Esophagus squamous epithelium (tissue), 5 donors: ENCODE results near the gene PIGU. TPM values are rescaled to one million over a fixed set of nuclear protein-coding genes. Genes with fewer than 3 reads are reported as not detected.

Experiments
- DNase-seq: peaks from one replicate; lab custom pipeline; 2025; lab: John Stamatoyannopoulos, UW
- H3K27ac ChIP-seq, 4 donors: fragments of 200-600 bp; sonication (generic); one replicate each; pipeline ENCODE4 v1.5.1; 2016 to 2019; ENCODE audit warnings: mild to moderate bottlenecking in 1 of 4
- H3K27me3 ChIP-seq, 4 donors: fragments of 200-600 bp; sonication (generic); 1 replicate in 3 of 4; 2 replicates in 1 of 4; pipeline versions ENCODE4 v1.5.1 to v1.6.0; 2017 to 2021; ENCODE audit warnings: antibody characterized with exemption in 1 of 4
- H3K36me3 ChIP-seq, 3 donors: fragments of 200-600 bp; sonication (generic); one replicate each; pipeline ENCODE4 v1.5.1; 2016 to 2019
- H3K4me1 ChIP-seq, 3 donors: fragments of 200-600 bp; sonication (generic); one replicate each; pipeline ENCODE4 v1.5.1; 2017 to 2019
- H3K4me3 ChIP-seq, 4 donors: fragments of 200-600 bp; sonication (generic); 1 replicate in 3 of 4; 2 replicates in 1 of 4; pipeline ENCODE4 v1.5.1; 2016 to 2019; ENCODE audit warnings: mild to moderate bottlenecking in 2 of 4, moderate library complexity in 1 of 4
- H3K9me3 ChIP-seq, 3 donors: fragments of 200-600 bp; sonication (generic); one replicate each; pipeline ENCODE4 v1.5.1; 2016 to 2019
- CTCF ChIP-seq, 6 experiments: fragments of 450-650 bp in 4 of 6; fragments of 200-600 bp in 2 of 6; sonication (generic) in 2 of 6; IDR thresholded peaks; one replicate each; pipeline ENCODE4 v1.5.1; 2016 to 2019; ENCODE audit warnings: antibody characterized with exemption in 6 of 6, mild to moderate bottlenecking in 4 of 6, moderate library complexity in 4 of 6
- POLR2A ChIP-seq, 4 donors: fragments of 450-650 bp; IDR thresholded peaks; one replicate each; pipeline ENCODE4 v1.6.1; 2017; ENCODE audit warnings: antibody characterized with exemption in 4 of 4, mild to moderate bottlenecking in 4 of 4, moderate library complexity in 3 of 4
- WGBS, 2 donors: methylation state at CpG; one replicate each; pipeline ENCODE4 v1.1.5; 2018; 5-methylcytosine and 5-hydroxymethylcytosine counted together
- intact Hi-C: fragments of 100-400 bp; cut with DNase I; formaldehyde crosslinking; loops from one replicate; pipeline ENCODE4 v1.15.0; 2022
- total RNA-seq, 4 donors: library from RNA; depleted of rRNA; stranded (reverse); fragments of >200 nt; gene quantifications; one replicate each; pipeline ENCODE4 v1.1.0, GENCODE V29; 2016
- donor health status: DM: yes; HTN: yes; CAD: no.

The PIGU gene
- total RNA-seq, 4 donors from 2014 or later = 14.8 to 27.1 (median 17.6) TPM

GRCh38 chr20:34575271-34575670 is 101.6 kb downstream of the PIGU start:
- TF ChIP-seq CTCF (IDR thresholded peaks at IDR 0.05) = no peak
- TF ChIP-seq POLR2A (IDR thresholded peaks at IDR 0.05) = no peak
- WGBS, 2 donors = 89 to 100% methylated on average over 3 to 5 of the region's 5 CpGs
- H3K27me3 ChIP-seq = no peaks in the 10 kb centered on the region
- peaks cover 12 to 25% (median 20%) of the 10 kb centered on the region in 3 donors for H3K4me1 ChIP-seq
- no peak overlapping the region for H3K4me3 ChIP-seq
- DNase-seq = no peak
- intact Hi-C loops = loop anchor here (10.0 kb wide), 1 partner anchor 200 kb away; no protein-coding TSS in a partner anchor
- no peak overlapping the region for H3K27ac ChIP-seq
- H3K36me3 ChIP-seq = peaks cover 0 to 48% (median 3%) of the 10 kb centered on the region in 3 donors
- no peaks in the 10 kb centered on the region for H3K9me3 ChIP-seq

- no peak for TF ChIP-seq POLR2A (IDR thresholded peaks at IDR 0.05)
- no peak for TF ChIP-seq CTCF (IDR thresholded peaks at IDR 0.05)
- Histone ChIP-seq H3K27me3 (no peaks in the 10 kb centered on the region), H3K4me1 (peaks cover 12 to 21% (median 16%) of the 10 kb centered on the region in 3 donors), H3K36me3 (peaks cover 0 to 52% (median 3%) of the 10 kb centered on the region in 3 donors), H3K4me3 (no peak overlapping the region), H3K27ac (no peak overlapping the region), H3K9me3 (no peaks in the 10 kb centered on the region)
- intact Hi-C loops = loop anchor here (10.0 kb wide), 1 partner anchor 200 kb away; no protein-coding TSS in a partner anchor
- WGBS, 2 donors = 85 to 89% methylated on average over 3 to 6 of the region's 6 CpGs
- no peak for DNase-seq
Measured at GRCh38 chr20:34574861-34575260, 102.0 kb downstream of the PIGU start.

- TF ChIP-seq CTCF (IDR thresholded peaks at IDR 0.05) = no peak
- no peak for TF ChIP-seq POLR2A (IDR thresholded peaks at IDR 0.05)
- intact Hi-C loops = loop anchor here (10.0 kb wide), 1 partner anchor 200 kb away; no protein-coding TSS in a partner anchor
- 96 to 97% methylated on average over 4 to 5 of the region's 5 CpGs for whole genome bisulfite sequencing, 2 donors
Measured at GRCh38 chr20:34574426-34574825, 102.5 kb downstream of the PIGU start.

GRCh38 chr20:34573541-34574300 is 103.2 kb downstream of the PIGU start:
- 88 to 93% methylated on average over 7 of the region's 7 CpGs for WGBS, 2 donors
- no peak for DNase-seq
- H3K27ac ChIP-seq = no peak overlapping the region
- intact Hi-C loops = loop anchor here (10.0 kb wide), 1 partner anchor 201 kb away; no protein-coding TSS in a partner anchor
- H3K4me3 ChIP-seq = no peak overlapping the region
- H3K9me3 ChIP-seq = no peaks in the 10 kb centered on the region
- peaks cover 4 to 10% (median 6%) of the 10 kb centered on the region in 3 donors for H3K4me1 ChIP-seq
- TF ChIP-seq CTCF (IDR thresholded peaks at IDR 0.05) (no peak), POLR2A (IDR thresholded peaks at IDR 0.05) (no peak)
- no peaks in the 10 kb centered on the region for H3K27me3 ChIP-seq
- peaks cover 0 to 63% (median 3%) of the 10 kb centered on the region in 3 donors for H3K36me3 ChIP-seq

More at GRCh38 chr20:34574426-34574825, 102.5 kb downstream of the PIGU start:
- Histone ChIP-seq H3K9me3 (no peaks in the 10 kb centered on the region), H3K27ac (no peak overlapping the region), H3K4me3 (no peak overlapping the region), H3K36me3 (peaks cover 0 to 57% (median 3%) of the 10 kb centered on the region in 3 donors), H3K4me1 (peaks cover 10 to 17% (median 13%) of the 10 kb centered on the region in 3 donors), H3K27me3 (no peaks in the 10 kb centered on the region)
- DNase-seq = no peak

GRCh38 chr20:34571753-34572152 is 105.1 kb downstream of the PIGU start:
- Histone ChIP-seq H3K36me3 (peaks cover 0 to 82% (median 3%) of the 10 kb centered on the region in 3 donors), H3K27ac (no peak overlapping the region), H3K4me1 (no peaks in the 10 kb centered on the region), H3K4me3 (no peak overlapping the region), H3K9me3 (no peaks in the 10 kb centered on the region), H3K27me3 (no peaks in the 10 kb centered on the region)
- no peak for DNase-seq
- 83 to 92% methylated on average over 5 of the region's 5 CpGs for WGBS, 2 donors
- intact Hi-C loops = loop anchor here (10.0 kb wide), 1 partner anchor 203 kb away; no protein-coding TSS in a partner anchor
- TF ChIP-seq POLR2A (IDR thresholded peaks at IDR 0.05) = no peak
